HG02981 (cell line): ENCODE data around the gene CD93.

Experiments used
- ATAC-seq: cut with Tn5 transposase; IDR thresholded peaks from one replicate; pipeline ENCODE4 v1.9.1; 2021; ENCODE audit warnings: mild to moderate bottlenecking, moderate library complexity; ENCODE audit not compliant: unreplicated experiment

CD93 gene

GRCh38 chr20:23039136-23039875 is 46.8 kb downstream of the CD93 start:
- no peak for ATAC-seq

DNA sequence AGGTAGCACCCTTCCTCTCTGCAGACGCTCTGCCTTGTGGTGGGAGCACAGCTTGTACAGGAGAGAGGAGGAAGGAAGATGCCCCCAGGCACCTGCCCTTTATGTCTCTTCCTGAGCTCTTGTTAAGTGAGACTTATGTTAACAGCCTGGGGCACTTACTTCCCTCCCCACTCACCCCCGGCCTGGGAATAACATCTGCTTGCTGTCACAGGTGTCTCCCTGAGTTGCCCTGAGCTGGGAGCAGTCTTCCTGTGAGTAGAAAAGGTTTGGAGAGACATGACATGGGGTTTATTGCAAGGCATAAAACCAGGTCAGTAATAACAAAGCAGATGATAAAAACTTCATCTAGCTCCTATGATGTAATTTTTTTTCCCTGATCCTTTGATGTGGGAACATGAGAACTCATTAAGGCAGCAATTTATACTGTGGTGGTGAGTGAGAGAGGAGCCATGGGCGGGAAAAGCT is 49.1 kb downstream of the CD93 start:
- no peak for ATAC-seq

DNA sequence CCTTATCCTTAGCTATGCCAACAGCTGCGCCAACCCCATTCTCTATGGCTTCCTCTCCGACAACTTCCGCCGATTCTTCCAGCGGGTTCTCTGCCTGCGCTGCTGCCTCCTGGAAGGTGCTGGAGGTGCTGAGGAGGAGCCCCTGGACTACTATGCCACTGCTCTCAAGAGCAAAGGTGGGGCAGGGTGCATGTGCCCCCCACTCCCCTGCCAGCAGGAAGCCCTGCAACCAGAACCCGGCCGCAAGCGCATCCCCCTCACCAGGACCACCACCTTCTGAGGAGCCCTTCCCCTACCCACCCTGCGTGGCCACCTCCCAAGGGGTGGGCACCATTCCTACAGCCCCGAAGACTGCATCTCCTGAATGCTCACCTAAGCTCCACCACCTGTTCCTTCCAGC is 49.8 kb downstream of the CD93 start:
- no peak for ATAC-seq

- no peak for ATAC-seq
Measured at GRCh38 chr20:23035731-23036130, 50.4 kb downstream of the CD93 start.

- ATAC-seq, result no peak
Measured at GRCh38 chr20:23034721-23035671, 51.1 kb downstream of the CD93 start, which contains the start of gene SSTR4. SSTR4 (plus strand) TSS chr20:23035312; CDS start chr20:23035484, 172 bp downstream.

DNA sequence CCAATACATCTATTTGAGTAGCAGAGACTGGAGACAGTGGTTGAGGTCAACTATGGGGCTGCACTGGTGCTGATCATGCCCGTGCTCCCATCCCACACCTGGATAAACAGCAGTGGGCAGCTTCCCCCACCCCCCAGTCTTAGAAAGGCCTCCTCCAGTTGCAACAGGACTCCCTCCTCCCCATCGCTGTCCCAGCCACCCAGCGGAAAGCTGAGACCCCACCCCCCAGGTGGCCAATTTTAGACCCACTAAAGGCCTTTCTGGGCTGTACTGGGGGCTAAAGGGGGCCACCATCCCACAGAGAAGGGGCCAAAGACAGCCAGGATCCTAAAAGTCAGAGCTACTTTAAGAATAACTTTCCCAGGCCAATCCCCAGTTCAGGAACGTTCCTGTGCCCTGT is 52.2 kb downstream of the CD93 start:
- no peak for ATAC-seq

GRCh38 chr20:23032750-23033078 is 53.4 kb downstream of the CD93 start:
- no peak for ATAC-seq

GRCh38 chr20:23032056-23032749 is 53.9 kb downstream of the CD93 start:
- no peak for ATAC-seq

DNA sequence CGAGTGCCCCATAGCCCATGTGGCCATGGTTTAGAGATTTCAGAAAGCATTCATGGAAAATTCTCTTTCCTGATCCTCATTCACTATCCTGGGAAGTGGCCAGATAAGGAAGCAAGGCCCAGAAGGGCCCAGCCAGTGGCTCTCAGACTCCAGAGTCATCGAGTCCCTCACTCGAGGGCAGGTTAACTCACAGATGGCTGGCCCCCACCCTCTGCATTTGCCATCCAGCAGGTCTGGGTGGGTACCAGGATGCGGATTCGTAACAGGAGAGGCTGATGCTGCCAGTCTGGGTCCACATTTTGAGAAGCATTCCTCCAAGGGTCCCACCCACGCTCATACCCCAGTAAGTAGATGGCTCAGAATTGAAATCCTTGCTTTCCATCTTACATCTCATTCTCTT is 54.8 kb downstream of the CD93 start:
- no peak for ATAC-seq
